RWPE2 (cell line): ENCODE results near the gene ETV4.
"Not testable (repeated sequence)": the region's sequence is repeated elsewhere in the genome, so short reads cannot be mapped to it uniquely, and the experiment has no call there.

Experiments
- ATAC-seq: fragments of 200-7000 bp; cut with Tn5 transposase; 3 replicates; pipeline ENCODE4 v1.9.1; 2021; ENCODE audit warnings: low read depth
- DNase-seq: peaks from one replicate; pipeline ENCODE4 v3.0.0-alpha.2; 2020; ENCODE audit warnings: low spot score
- H3K27ac ChIP-seq: fragments of 450-650 bp; 2 replicates; pipeline ENCODE4 v1.5.1; 2017; ENCODE audit warnings: mild to moderate bottlenecking; ENCODE audit not compliant: poor library complexity, severe bottlenecking
- H3K27me3 ChIP-seq: fragments of 250-450 bp; sonication (Bioruptor Pico); 2 replicates; pipeline ENCODE4 v1.5.1; 2021; ENCODE audit warnings: mild to moderate bottlenecking, moderate library complexity; ENCODE audit not compliant: insufficient read depth, poor library complexity, severe bottlenecking
- H3K36me3 ChIP-seq: fragments of 250-450 bp; sonication (Bioruptor Pico); 2 replicates; pipeline ENCODE4 v1.5.1; 2020; ENCODE audit warnings: low read depth, mild to moderate bottlenecking, moderate library complexity
- H3K4me1 ChIP-seq: fragments of 250-450 bp; sonication (Bioruptor Pico); 2 replicates; pipeline ENCODE4 v1.5.1; 2021; ENCODE audit warnings: mild to moderate bottlenecking, moderate library complexity; ENCODE audit not compliant: insufficient read depth, poor library complexity, severe bottlenecking
- H3K4me3 ChIP-seq: fragments of 250-450 bp; sonication (Bioruptor Pico); 2 replicates; pipeline ENCODE4 v1.5.1; 2021; ENCODE audit warnings: mild to moderate bottlenecking, moderate library complexity; ENCODE audit not compliant: severe bottlenecking
- H3K9me3 ChIP-seq: fragments of 250-450 bp; sonication (Bioruptor Pico); 2 replicates; pipeline ENCODE4 v1.5.1; 2021; ENCODE audit warnings: mild to moderate bottlenecking, moderate library complexity; ENCODE audit not compliant: severe bottlenecking
- CTCF ChIP-seq: fragments of 450-650 bp; IDR thresholded peaks from one replicate; pipeline ENCODE4 v1.5.1; 2017; ENCODE audit warnings: mild to moderate bottlenecking, moderate library complexity; ENCODE audit not compliant: poor library complexity, severe bottlenecking

ETV4 gene

DNA sequence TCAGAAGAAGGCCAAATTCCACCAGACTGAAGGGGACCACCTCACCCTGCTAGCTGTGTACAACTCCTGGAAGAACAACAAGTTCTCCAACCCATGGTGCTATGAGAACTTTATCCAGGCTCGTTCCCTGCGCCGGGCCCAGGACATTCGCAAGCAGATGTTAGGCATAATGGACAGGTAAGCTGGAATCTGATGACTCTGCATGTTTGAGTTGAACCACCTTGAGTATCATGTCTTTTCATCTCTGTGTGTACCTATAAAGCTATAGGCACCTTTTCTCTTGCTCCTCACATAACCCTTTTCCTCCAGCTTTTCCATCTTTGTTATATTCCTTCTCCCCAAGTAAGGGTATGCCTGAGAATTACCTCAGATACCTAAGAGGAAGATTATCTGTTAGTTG is 24.8 kb downstream of the ETV4 start:
- DNase-seq (no peak), ATAC-seq (no peak)
- no peaks in the 10 kb centered on the region for H3K27me3 ChIP-seq
- no peaks in the 10 kb centered on the region for H3K9me3 ChIP-seq
- no peak for TF ChIP-seq CTCF
- no peak overlapping the region for H3K4me3 ChIP-seq
- H3K27ac ChIP-seq = no peak overlapping the region
- H3K4me1 ChIP-seq = no peaks in the 10 kb centered on the region
- peaks cover 83% of the 10 kb centered on the region for H3K36me3 ChIP-seq

DNA sequence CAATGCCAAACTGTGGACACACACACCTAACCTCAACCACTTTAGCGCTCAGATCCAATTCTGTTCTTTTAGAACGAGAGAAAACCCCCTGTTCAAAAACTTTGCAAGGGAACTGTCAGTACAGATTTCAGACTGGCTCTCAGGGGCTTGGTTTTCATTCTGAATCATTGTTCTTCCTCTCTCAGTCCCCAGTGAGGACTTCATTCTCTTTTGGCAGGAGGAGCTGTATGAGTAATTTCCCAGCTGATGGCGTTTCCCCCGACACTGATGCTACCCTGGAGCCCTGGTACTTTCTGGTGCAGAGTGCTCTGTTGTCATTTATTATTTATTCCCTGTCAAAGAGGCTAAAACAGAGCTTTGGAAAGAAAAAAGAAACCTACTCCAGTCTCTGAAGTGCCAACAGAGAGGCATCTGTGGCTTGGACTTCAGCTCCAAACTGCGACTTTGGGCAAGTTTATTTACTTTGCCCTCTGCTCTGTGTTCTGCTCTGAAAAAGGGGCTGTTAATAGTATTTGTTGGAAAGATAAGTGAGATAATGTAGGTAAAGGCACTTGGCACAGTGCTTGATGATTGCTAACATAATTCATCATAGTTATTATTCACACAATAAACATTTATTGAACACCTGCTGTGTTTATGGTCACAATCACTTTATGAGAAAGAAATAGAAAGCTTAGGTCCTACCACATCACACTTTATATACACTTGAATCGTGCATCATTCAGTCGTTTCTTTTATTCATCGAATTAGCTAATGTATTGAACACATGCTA is 28.3 kb downstream of the ETV4 start:
- Histone ChIP-seq H3K9me3 (peaks cover 2% of the 10 kb centered on the region), H3K27me3 (no peaks in the 10 kb centered on the region), H3K27ac (no peak overlapping the region), H3K4me1 (no peaks in the 10 kb centered on the region), H3K4me3 (no peak overlapping the region), H3K36me3 (peaks cover 97% of the 10 kb centered on the region)
- ATAC-seq (no peak), DNase-seq (no peak)
- no peak for TF ChIP-seq CTCF

- Histone ChIP-seq H3K4me3 (no peak overlapping the region), H3K27ac (no peak overlapping the region), H3K9me3 (peaks cover 2% of the 10 kb centered on the region), H3K27me3 (no peaks in the 10 kb centered on the region), H3K36me3 (peaks cover 95% of the 10 kb centered on the region), H3K4me1 (no peaks in the 10 kb centered on the region)
- TF ChIP-seq CTCF = no peak
- DNase-seq = no peak
- no peak for ATAC-seq
Measured at GRCh38 chr17:43517161-43517560, 29.0 kb downstream of the ETV4 start.

GRCh38 chr17:43515656-43516055 is 30.5 kb downstream of the ETV4 start:
- DNase-seq = no peak
- Histone ChIP-seq H3K36me3 (peaks cover 94% of the 10 kb centered on the region), H3K27ac (no peak overlapping the region), H3K4me3 (no peak overlapping the region), H3K4me1 (no peaks in the 10 kb centered on the region), H3K9me3 (peaks cover 2% of the 10 kb centered on the region), H3K27me3 (no peaks in the 10 kb centered on the region)
- TF ChIP-seq CTCF = no peak
- no peak for ATAC-seq

- not testable (repeated sequence) for H3K27ac ChIP-seq, H3K4me1 ChIP-seq, DNase-seq, H3K27me3 ChIP-seq, H3K4me3 ChIP-seq, ATAC-seq, H3K9me3 ChIP-seq
- peaks cover 90% of the 10 kb centered on the region for H3K36me3 ChIP-seq
Measured at GRCh38 chr17:43511199-43511598, 34.9 kb downstream of the ETV4 start.

DNA sequence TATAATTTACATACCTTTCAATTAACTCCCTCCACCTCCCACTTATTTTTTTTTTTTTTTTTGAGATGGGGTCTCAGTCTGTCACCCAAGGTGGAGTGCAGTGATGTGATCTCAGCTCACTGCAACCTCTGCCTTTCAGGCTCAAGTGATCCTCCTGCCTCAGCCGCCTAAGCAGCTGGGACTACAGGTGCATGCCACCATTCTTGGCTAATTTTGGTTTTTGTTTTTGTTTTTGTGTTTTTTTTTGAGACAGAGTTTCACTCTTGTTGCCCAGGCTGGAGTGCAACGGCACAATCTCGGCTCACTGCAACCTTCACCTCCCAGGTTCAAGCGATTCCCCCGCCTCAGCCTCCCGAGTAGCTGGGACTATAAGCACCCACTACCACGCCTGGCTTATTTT is 36.7 kb downstream of the ETV4 start:
- peaks cover 89% of the 10 kb centered on the region for H3K36me3 ChIP-seq
- not testable (repeated sequence) for H3K9me3 ChIP-seq, H3K4me3 ChIP-seq, H3K27me3 ChIP-seq, H3K27ac ChIP-seq, H3K4me1 ChIP-seq, DNase-seq, ATAC-seq
